ENCODE measurements around the gene IL1RAPL1.

The IL1RAPL1 gene

DNA sequence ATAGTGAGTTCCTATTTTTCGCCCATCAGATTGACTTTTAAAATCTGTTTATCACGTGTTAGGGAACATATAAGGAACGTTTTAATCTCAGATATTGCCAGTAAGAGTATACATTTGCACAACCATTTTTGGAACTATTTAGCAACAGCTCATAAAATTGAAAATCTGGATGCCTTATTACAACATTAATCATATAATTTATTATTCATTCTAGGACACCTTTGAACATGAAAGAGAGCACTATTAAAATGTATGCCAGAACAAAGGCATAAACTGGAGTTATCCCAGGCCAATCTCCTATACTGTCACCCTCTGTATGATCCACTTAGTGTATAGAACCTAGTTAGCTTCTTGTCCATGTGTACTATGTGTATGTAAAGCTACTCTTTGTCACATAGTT is 1049.1 kb downstream of the IL1RAPL1 start:
- H3K4me1 ChIP-seq = no peaks in the 10 kb centered on the region
- no peaks in the 10 kb centered on the region for H3K36me3 ChIP-seq
- no peak overlapping the region for H3K4me3 ChIP-seq (ENCODE audit: low read depth, low read length)
- no peaks in the 10 kb centered on the region for H3K27me3 ChIP-seq
- no peaks in the 10 kb centered on the region for H3K9me3 ChIP-seq
- DNase-seq = no peak
- no peak for TF ChIP-seq CTCF (IDR thresholded peaks at IDR 0.05; ENCODE audit: low read depth, low read length)

- TF ChIP-seq CTCF (IDR thresholded peaks at IDR 0.05; ENCODE audit: low read depth, low read length) = no peak
- H3K4me1 ChIP-seq = no peaks in the 10 kb centered on the region
- H3K4me3 ChIP-seq (ENCODE audit: low read depth, low read length) = no peak overlapping the region
- H3K36me3 ChIP-seq = no peaks in the 10 kb centered on the region
- H3K9me3 ChIP-seq = no peaks in the 10 kb centered on the region
- DNase-seq = no peak
- no peaks in the 10 kb centered on the region for H3K27me3 ChIP-seq
Measured at GRCh38 chrX:29640106-29640505, 1052.9 kb downstream of the IL1RAPL1 start.

DNA sequence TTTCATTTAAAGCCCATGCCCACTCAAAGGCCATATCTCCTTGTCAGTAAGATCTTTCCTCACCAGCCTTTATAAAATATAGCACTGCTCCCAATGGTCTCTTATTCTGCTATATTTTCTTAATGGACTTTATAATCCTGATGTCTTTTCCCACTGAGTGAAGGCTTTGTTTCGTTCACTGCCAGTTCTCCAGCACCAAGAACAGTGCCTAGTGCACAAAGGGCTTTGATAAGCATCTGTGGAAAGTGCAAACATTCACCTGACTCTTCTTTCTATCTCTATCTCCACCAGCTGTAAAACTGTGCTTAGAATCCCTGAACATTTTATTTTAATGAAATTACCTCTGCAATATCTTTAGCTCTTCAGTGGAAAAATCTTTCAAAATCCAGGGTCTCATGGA is 1054.2 kb downstream of the IL1RAPL1 start:
- Histone ChIP-seq H3K36me3 (no peaks in the 10 kb centered on the region), H3K4me1 (no peaks in the 10 kb centered on the region), H3K4me3 (ENCODE audit: low read depth, low read length) (no peak overlapping the region), H3K27me3 (no peaks in the 10 kb centered on the region), H3K9me3 (no peaks in the 10 kb centered on the region)
- no peak for TF ChIP-seq CTCF (IDR thresholded peaks at IDR 0.05; ENCODE audit: low read depth, low read length)
- DNase-seq = no peak

DNA sequence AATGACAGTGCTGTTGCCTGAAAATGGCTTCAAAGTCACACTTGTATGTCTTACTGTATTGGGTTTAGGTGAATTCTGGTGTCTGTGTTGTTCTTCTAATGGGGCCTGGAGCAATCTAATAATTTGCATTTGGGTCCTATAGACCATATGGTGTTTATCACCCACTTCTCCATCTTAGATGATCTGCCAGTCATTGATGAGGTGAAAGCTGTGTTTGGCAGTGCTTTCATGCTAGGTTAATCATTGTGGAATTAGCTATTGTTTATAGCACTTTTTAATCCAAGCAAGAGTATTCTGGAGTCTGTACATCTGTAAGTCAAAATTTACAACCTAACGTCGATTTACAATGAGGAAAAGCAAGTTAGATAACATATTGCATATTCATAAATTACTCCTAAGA is 1055.9 kb downstream of the IL1RAPL1 start:
- Histone ChIP-seq H3K9me3 (no peaks in the 10 kb centered on the region), H3K4me1 (no peaks in the 10 kb centered on the region), H3K27me3 (no peaks in the 10 kb centered on the region), H3K4me3 (ENCODE audit: low read depth, low read length) (no peak overlapping the region), H3K36me3 (no peaks in the 10 kb centered on the region)
- TF ChIP-seq CTCF (IDR thresholded peaks at IDR 0.05; ENCODE audit: low read depth, low read length) = no peak
- no peak for DNase-seq

GRCh38 chrX:29648161-29648560 is 1060.9 kb downstream of the IL1RAPL1 start:
- Histone ChIP-seq H3K27me3 (no peaks in the 10 kb centered on the region), H3K4me3 (ENCODE audit: low read depth, low read length) (no peak overlapping the region), H3K36me3 (no peaks in the 10 kb centered on the region), H3K4me1 (no peaks in the 10 kb centered on the region), H3K9me3 (no peaks in the 10 kb centered on the region)
- no peak for DNase-seq
- no peak for TF ChIP-seq CTCF (IDR thresholded peaks at IDR 0.05; ENCODE audit: low read depth, low read length)

DNA sequence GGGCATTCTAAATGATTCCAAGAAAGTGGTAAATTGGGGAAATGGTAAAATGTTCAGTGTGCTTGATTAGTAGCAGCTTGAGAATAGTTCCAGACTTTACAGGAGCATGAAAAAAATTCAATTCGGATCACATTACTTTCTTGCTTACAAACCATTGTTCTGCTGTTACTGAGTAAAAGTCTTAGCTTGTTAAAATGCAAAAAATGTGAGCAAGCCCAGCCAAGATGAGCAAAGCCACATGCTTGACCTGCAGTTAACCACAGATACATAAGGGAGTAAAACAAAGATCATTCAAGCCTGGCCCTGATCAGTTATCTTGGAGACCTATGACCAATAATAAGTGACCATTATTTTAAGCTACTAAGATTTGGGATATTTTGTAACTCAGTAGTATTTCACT is 1065.2 kb downstream of the IL1RAPL1 start:
- H3K27me3 ChIP-seq = no peaks in the 10 kb centered on the region
- no peak overlapping the region for H3K4me3 ChIP-seq (ENCODE audit: low read depth, low read length)
- no peak for TF ChIP-seq CTCF (IDR thresholded peaks at IDR 0.05; ENCODE audit: low read depth, low read length)
- H3K36me3 ChIP-seq = no peaks in the 10 kb centered on the region
- DNase-seq = no peak
- no peaks in the 10 kb centered on the region for H3K9me3 ChIP-seq
- no peaks in the 10 kb centered on the region for H3K4me1 ChIP-seq
